Esophagus squamous epithelium (tissue), 5 donors: ENCODE data around the gene CORO2A. TPM values are rescaled to one million over a fixed set of nuclear protein-coding genes. Genes with fewer than 3 reads are reported as not detected.

Experiments
- DNase-seq: peaks from one replicate; lab custom pipeline; 2025; lab: John Stamatoyannopoulos, UW
- H3K27ac ChIP-seq, 4 donors: fragments of 200-600 bp; sonication (generic); one replicate each; pipeline ENCODE4 v1.5.1; 2016 to 2019; ENCODE audit warnings: mild to moderate bottlenecking in 1 of 4
- H3K27me3 ChIP-seq, 4 donors: fragments of 200-600 bp; sonication (generic); 1 replicate in 3 of 4; 2 replicates in 1 of 4; pipeline versions ENCODE4 v1.5.1 to v1.6.0; 2017 to 2021; ENCODE audit warnings: antibody characterized with exemption in 1 of 4
- H3K36me3 ChIP-seq, 3 donors: fragments of 200-600 bp; sonication (generic); one replicate each; pipeline ENCODE4 v1.5.1; 2016 to 2019
- H3K4me1 ChIP-seq, 3 donors: fragments of 200-600 bp; sonication (generic); one replicate each; pipeline ENCODE4 v1.5.1; 2017 to 2019
- H3K4me3 ChIP-seq, 4 donors: fragments of 200-600 bp; sonication (generic); 1 replicate in 3 of 4; 2 replicates in 1 of 4; pipeline ENCODE4 v1.5.1; 2016 to 2019; ENCODE audit warnings: mild to moderate bottlenecking in 2 of 4, moderate library complexity in 1 of 4
- H3K9me3 ChIP-seq, 3 donors: fragments of 200-600 bp; sonication (generic); one replicate each; pipeline ENCODE4 v1.5.1; 2016 to 2019
- CTCF ChIP-seq, 6 experiments: fragments of 450-650 bp in 4 of 6; fragments of 200-600 bp in 2 of 6; sonication (generic) in 2 of 6; IDR thresholded peaks; one replicate each; pipeline ENCODE4 v1.5.1; 2016 to 2019; ENCODE audit warnings: antibody characterized with exemption in 6 of 6, mild to moderate bottlenecking in 4 of 6, moderate library complexity in 4 of 6
- POLR2A ChIP-seq, 4 donors: fragments of 450-650 bp; IDR thresholded peaks; one replicate each; pipeline ENCODE4 v1.6.1; 2017; ENCODE audit warnings: antibody characterized with exemption in 4 of 4, mild to moderate bottlenecking in 4 of 4, moderate library complexity in 3 of 4
- WGBS, 2 donors: methylation state at CpG; one replicate each; pipeline ENCODE4 v1.1.5; 2018; 5-methylcytosine and 5-hydroxymethylcytosine counted together
- intact Hi-C: fragments of 100-400 bp; cut with DNase I; formaldehyde crosslinking; loops from one replicate; pipeline ENCODE4 v1.15.0; 2022
- total RNA-seq, 4 donors: library from RNA; depleted of rRNA; stranded (reverse); fragments of >200 nt; gene quantifications; one replicate each; pipeline ENCODE4 v1.1.0, GENCODE V29; 2016
- donor health status: DM: yes; HTN: yes; CAD: no.

CORO2A gene
- total RNA-seq, 4 donors from 2014 or later = 15.6 to 27.6 (median 26.1) TPM

GRCh38 chr9:98168941-98169488 is 23.4 kb downstream of the CORO2A start:
- Histone ChIP-seq H3K4me1 (peaks cover 9 to 66% (median 17%) of the 10 kb centered on the region in 3 donors), H3K4me3 (no peak overlapping the region), H3K27ac (peak overlapping the region in 3 of 4 donors; percentile 27 to 63 (median 38)), H3K36me3 (peaks cover 0 to 9% (median 0%) of the 10 kb centered on the region in 3 donors), H3K9me3 (no peaks in the 10 kb centered on the region), H3K27me3 (no peaks in the 10 kb centered on the region)
- DNase-seq = no peak
- 14 to 45% methylated on average over 2 to 8 of the region's 15 CpGs for WGBS, 2 donors
- TF ChIP-seq POLR2A (IDR thresholded peaks at IDR 0.05) = no peak
- no peak for TF ChIP-seq CTCF (IDR thresholded peaks at IDR 0.05)
- intact Hi-C loops = no loop called here

GRCh38 chr9:98168153-98168780 is 24.2 kb downstream of the CORO2A start:
- Histone ChIP-seq H3K4me3 (no peak overlapping the region), H3K4me1 (peaks cover 10 to 66% (median 20%) of the 10 kb centered on the region in 3 donors), H3K27ac (no peak overlapping the region), H3K36me3 (peaks cover 0 to 8% (median 0%) of the 10 kb centered on the region in 3 donors), H3K9me3 (no peaks in the 10 kb centered on the region), H3K27me3 (no peaks in the 10 kb centered on the region)
- TF ChIP-seq POLR2A (IDR thresholded peaks at IDR 0.05) (no peak), CTCF (IDR thresholded peaks at IDR 0.05) (no peak)
- intact Hi-C loops = no loop called here
- DNase-seq = no peak
- 45 to 62% methylated on average over 2 to 3 of the region's 3 CpGs for WGBS, 2 donors

GRCh38 chr9:98164912-98165311 is 27.5 kb downstream of the CORO2A start:
- Histone ChIP-seq H3K4me1 (peaks cover 18 to 69% (median 25%) of the 10 kb centered on the region in 3 donors), H3K36me3 (no peaks in the 10 kb centered on the region), H3K4me3 (no peak overlapping the region), H3K9me3 (no peaks in the 10 kb centered on the region), H3K27me3 (no peaks in the 10 kb centered on the region), H3K27ac (no peak overlapping the region)
- no peak for DNase-seq
- 79 to 91% methylated on average over 2 to 6 of the region's 7 CpGs for WGBS, 2 donors
- intact Hi-C loops = no loop called here
- TF ChIP-seq CTCF (IDR thresholded peaks at IDR 0.05) (no peak), POLR2A (IDR thresholded peaks at IDR 0.05) (no peak)

GRCh38 chr9:98162613-98163012 is 29.8 kb downstream of the CORO2A start:
- H3K4me3 ChIP-seq = no peak overlapping the region
- no peaks in the 10 kb centered on the region for H3K27me3 ChIP-seq
- peak overlapping the region; percentile 68 to 85 (median 76) for H3K27ac ChIP-seq
- TF ChIP-seq POLR2A (IDR thresholded peaks at IDR 0.05) = no peak
- TF ChIP-seq CTCF (IDR thresholded peaks at IDR 0.05) = no peak
- peaks cover 0 to under 1% (median 0%) of the 10 kb centered on the region in 3 donors for H3K36me3 ChIP-seq
- WGBS, 2 donors = 44 to 50% methylated on average over 5 to 12 of the region's 12 CpGs
- H3K9me3 ChIP-seq = no peaks in the 10 kb centered on the region
- intact Hi-C loops = no loop called here
- no peak for DNase-seq
- H3K4me1 ChIP-seq = peaks cover 12 to 74% (median 13%) of the 10 kb centered on the region in 3 donors

- Histone ChIP-seq H3K4me3 (no peak overlapping the region), H3K36me3 (peaks cover 0 to 9% (median 0%) of the 10 kb centered on the region in 3 donors), H3K4me1 (peaks cover 12 to 78% (median 13%) of the 10 kb centered on the region in 3 donors), H3K27me3 (no peaks in the 10 kb centered on the region), H3K27ac (peak overlapping the region in 3 of 4 donors; percentile 56 to 85 (median 58)), H3K9me3 (no peaks in the 10 kb centered on the region)
- no peak for TF ChIP-seq POLR2A (IDR thresholded peaks at IDR 0.05)
- no peak for TF ChIP-seq CTCF (IDR thresholded peaks at IDR 0.05)
- intact Hi-C loops = no loop called here
- WGBS, 2 donors = 44 to 65% methylated on average over 3 to 4 of the region's 4 CpGs
- DNase-seq = no peak
Measured at GRCh38 chr9:98161851-98162250, 30.6 kb downstream of the CORO2A start.
